ENCODE data around the gene REEP3. TPM values are rescaled to one million over a fixed set of nuclear protein-coding genes. Genes with fewer than 3 reads are reported as not detected.

The REEP3 gene
- total RNA-seq, 4 donors from 2014 or later = 23.9 to 50.1 (median 36.7) TPM

DNA sequence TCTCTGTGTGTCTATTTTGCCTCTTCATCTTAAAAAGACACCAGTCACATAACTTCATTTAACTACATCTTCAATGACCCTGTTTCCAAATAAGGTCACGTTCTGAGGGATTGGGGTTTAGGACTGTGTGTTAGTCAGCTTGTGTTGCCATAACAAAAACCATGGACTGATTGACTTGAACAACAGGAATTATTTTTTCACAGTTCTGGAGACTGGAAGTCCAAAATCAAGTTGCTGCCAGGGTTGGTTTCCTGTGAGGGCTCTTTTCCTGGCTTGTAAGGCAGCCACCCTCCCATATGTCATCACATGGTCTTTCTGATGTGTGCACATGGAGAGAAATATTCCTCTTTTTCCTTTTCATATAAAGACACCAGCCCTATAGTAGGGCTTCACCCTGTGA is 55.3 kb downstream of the REEP3 start:
- 93 to 100% methylated on average over 1 of the region's 1 CpG for WGBS, 2 donors (ENCODE audit: low coverage in 1 of 2)
- Histone ChIP-seq H3K4me3 (no peak overlapping the region), H3K9me3 (no peaks in the 10 kb centered on the region), H3K36me3 (peaks cover 0 to 4% (median 0%) of the 10 kb centered on the region in 4 donors), H3K27me3 (no peaks in the 10 kb centered on the region), H3K27ac (no peak overlapping the region), H3K4me1 (peaks cover 11 to 32% (median 18%) of the 10 kb centered on the region in 4 donors)
- DNase-seq = no peak
- in situ Hi-C loops (cut with MboI; ENCODE audit: low pct_ligation_motif_present in 1 of 4, low pct_unique_long_range_greater_than_20kb in 1 of 4, low sequenced_read_pairs in 3 of 4) (no loop called here), intact Hi-C loops (cut with DNase I; ENCODE audit: low total_unique reads) (no loop called here)
- TF ChIP-seq POLR2AphosphoS5 (IDR thresholded peaks at IDR 0.05) = no peak
- TF ChIP-seq, protein P1, sequence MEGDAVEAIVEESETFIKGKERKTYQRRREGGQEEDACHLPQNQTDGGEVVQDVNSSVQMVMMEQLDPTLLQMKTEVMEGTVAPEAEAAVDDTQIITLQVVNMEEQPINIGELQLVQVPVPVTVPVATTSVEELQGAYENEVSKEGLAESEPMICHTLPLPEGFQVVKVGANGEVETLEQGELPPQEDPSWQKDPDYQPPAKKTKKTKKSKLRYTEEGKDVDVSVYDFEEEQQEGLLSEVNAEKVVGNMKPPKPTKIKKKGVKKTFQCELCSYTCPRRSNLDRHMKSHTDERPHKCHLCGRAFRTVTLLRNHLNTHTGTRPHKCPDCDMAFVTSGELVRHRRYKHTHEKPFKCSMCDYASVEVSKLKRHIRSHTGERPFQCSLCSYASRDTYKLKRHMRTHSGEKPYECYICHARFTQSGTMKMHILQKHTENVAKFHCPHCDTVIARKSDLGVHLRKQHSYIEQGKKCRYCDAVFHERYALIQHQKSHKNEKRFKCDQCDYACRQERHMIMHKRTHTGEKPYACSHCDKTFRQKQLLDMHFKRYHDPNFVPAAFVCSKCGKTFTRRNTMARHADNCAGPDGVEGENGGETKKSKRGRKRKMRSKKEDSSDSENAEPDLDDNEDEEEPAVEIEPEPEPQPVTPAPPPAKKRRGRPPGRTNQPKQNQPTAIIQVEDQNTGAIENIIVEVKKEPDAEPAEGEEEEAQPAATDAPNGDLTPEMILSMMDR (IDR thresholded peaks at IDR 0.05) = no peak
- TF ChIP-seq EP300 (IDR thresholded peaks at IDR 0.05; ENCODE audit: low read depth) = no peak
- TF ChIP-seq POLR2A (IDR thresholded peaks at IDR 0.05) = no peak

DNA sequence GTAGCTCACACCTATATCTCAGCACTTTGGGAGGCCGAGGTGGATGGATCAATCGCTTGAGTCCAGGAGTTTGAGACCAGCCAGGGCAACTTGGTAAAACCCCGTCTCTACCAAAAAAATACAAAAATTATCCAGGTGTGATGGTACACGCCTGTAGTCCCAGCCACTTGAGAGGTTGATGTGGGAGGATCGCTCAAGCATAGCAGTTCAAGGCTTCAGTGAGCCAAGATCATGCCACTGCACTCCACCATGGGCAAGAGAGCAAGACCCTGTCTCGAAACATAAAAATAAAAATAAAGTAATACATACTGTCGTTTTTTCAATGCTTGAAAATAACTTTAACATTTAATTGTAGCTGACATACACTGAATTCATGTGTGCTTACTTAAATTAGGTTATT is 57.3 kb downstream of the REEP3 start:
- Histone ChIP-seq H3K4me3 (no peak overlapping the region), H3K27me3 (no peaks in the 10 kb centered on the region), H3K27ac (no peak overlapping the region), H3K36me3 (peaks cover 0 to 4% (median 0%) of the 10 kb centered on the region in 4 donors), H3K9me3 (no peaks in the 10 kb centered on the region), H3K4me1 (peaks cover 5 to 24% (median 9%) of the 10 kb centered on the region in 4 donors)
- in situ Hi-C loops (cut with MboI; ENCODE audit: low pct_ligation_motif_present in 1 of 4, low pct_unique_long_range_greater_than_20kb in 1 of 4, low sequenced_read_pairs in 3 of 4) (no loop called here), intact Hi-C loops (cut with DNase I; ENCODE audit: low total_unique reads) (no loop called here)
- DNase-seq = no peak
- WGBS, 2 donors (ENCODE audit: low coverage in 1 of 2) = 84 to 92% methylated on average over 6 to 7 of the region's 7 CpGs
- no peak for TF ChIP-seq POLR2A (IDR thresholded peaks at IDR 0.05)
- no peak for TF ChIP-seq EP300 (IDR thresholded peaks at IDR 0.05; ENCODE audit: low read depth)
- TF ChIP-seq, protein P1 (IDR thresholded peaks at IDR 0.05) = no peak
- TF ChIP-seq POLR2AphosphoS5 (IDR thresholded peaks at IDR 0.05) = no peak

DNA sequence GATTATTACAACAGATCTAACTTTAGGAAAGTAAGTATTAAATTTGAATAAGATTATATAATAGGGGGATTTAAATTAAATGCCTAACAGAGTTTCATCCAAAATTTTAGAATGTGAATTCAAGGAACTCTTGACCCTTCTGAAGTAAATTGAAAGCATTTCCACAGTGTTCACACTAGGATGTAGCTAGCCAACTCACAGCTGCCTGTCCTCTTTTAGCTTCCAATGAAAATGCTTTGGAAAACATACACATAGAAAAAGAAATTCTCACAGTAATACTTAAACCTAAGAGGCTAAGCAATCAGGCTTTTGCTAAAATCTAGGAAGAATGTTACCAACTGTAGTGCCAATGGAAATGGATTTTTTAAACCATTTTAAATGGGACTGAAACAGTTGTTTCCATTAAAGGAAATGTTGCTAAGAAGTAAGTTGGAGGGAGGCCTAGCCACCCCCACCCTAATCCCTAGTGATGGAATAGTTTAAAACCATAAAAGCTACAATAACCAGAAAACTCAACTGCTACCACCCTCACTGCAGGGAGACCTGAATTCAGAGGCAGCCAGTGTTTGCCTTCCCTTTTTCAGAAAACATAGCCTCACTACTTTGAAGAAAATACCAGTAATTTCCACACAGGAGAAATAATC is 58.3 kb downstream of the REEP3 start:
- no peak for DNase-seq
- Histone ChIP-seq H3K4me1 (peaks cover 0 to 14% (median 0%) of the 10 kb centered on the region in 4 donors), H3K27ac (peak overlapping the region in 2 of 4 donors; percentile 23 to 27), H3K9me3 (no peaks in the 10 kb centered on the region), H3K4me3 (no peak overlapping the region), H3K27me3 (no peaks in the 10 kb centered on the region), H3K36me3 (peaks cover 0 to 4% (median 0%) of the 10 kb centered on the region in 4 donors)
- TF ChIP-seq EP300 (IDR thresholded peaks at IDR 0.05; ENCODE audit: low read depth) (no peak), POLR2AphosphoS5 (IDR thresholded peaks at IDR 0.05) (no peak), POLR2A (IDR thresholded peaks at IDR 0.05) (no peak)
- TF ChIP-seq, protein P1 (IDR thresholded peaks at IDR 0.05) = no peak
- in situ Hi-C loops (cut with MboI; ENCODE audit: low pct_ligation_motif_present in 1 of 4, low pct_unique_long_range_greater_than_20kb in 1 of 4, low sequenced_read_pairs in 3 of 4) (no loop called here), intact Hi-C loops (cut with DNase I; ENCODE audit: low total_unique reads) (no loop called here)

DNA sequence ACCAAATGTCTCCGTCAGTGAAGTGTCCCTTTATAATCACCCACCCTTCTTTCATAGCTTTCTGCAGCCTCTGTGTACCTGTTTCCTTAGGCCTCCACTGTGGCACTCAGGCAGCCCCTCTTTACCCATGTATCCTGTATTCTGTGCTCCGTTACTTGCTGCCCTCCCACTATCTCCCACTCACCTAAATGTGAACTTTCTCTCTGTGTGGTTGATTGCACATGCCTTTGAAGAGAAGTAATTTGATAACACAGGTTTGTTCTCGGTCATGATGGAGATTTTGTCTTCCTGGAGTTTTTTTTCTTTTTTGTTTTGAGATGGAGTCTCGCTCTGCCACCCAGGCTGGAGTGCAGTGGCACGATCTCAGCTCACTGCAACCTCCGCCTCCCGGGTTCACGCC is 61.5 kb downstream of the REEP3 start:
- Histone ChIP-seq H3K27me3 (no peaks in the 10 kb centered on the region), H3K27ac (no peak overlapping the region), H3K9me3 (no peaks in the 10 kb centered on the region), H3K36me3 (no peaks in the 10 kb centered on the region), H3K4me1 (peaks cover 0 to 19% (median 2%) of the 10 kb centered on the region in 4 donors), H3K4me3 (no peak overlapping the region)
- intact Hi-C loops (cut with DNase I; ENCODE audit: low total_unique reads) (no loop called here), in situ Hi-C loops (cut with MboI; ENCODE audit: low pct_ligation_motif_present in 1 of 4, low pct_unique_long_range_greater_than_20kb in 1 of 4, low sequenced_read_pairs in 3 of 4) (no loop called here)
- no peak for DNase-seq
- 91 to 97% methylated on average over 3 to 8 of the region's 8 CpGs for WGBS, 2 donors (ENCODE audit: low coverage in 1 of 2)
- TF ChIP-seq POLR2AphosphoS5 (IDR thresholded peaks at IDR 0.05) (no peak), EP300 (IDR thresholded peaks at IDR 0.05; ENCODE audit: low read depth) (no peak)
- TF ChIP-seq, protein P1 (IDR thresholded peaks at IDR 0.05) = no peak

Measured in transverse colon (tissue), 4 donors.